HG02870 (cell line): Measurements from ENCODE around the gene SCN4B.

Experiments
- ATAC-seq: cut with Tn5 transposase; IDR thresholded peaks from one replicate; pipeline ENCODE4 v1.9.1; 2021; ENCODE audit warnings: mild to moderate bottlenecking, moderate library complexity; ENCODE audit not compliant: unreplicated experiment

SCN4B gene

DNA sequence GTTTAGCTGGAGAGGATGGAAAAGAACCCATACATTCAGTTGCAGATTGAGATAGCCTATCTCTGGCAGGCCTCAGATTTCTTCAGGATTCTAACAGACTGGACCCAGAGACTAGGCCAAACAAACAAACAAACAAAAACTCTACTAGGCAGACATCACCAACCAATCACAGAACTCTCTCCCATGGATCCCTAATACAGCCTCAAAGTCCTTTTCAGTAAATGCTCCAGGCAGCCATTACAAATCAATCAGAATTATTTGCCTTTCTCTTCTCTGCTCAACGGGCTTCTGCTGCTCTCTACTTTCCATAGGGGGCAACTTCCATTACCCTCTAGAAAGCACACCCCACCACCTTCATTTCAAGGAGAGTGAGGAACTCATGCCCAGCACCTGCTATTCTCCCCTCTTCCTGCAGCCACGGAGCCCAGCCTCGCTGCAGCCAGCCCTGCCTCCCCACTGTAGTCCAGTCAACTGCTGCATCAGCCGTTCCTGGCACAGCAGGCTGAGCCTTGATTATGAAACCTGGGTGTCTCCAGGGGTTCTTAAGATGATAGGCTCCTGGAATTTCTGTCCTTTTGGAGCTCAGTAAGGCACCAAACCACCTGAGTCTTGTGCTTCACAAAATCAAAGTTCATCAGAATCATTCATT is 46.8 kb downstream of the SCN4B start:
- ATAC-seq: no peak

DNA sequence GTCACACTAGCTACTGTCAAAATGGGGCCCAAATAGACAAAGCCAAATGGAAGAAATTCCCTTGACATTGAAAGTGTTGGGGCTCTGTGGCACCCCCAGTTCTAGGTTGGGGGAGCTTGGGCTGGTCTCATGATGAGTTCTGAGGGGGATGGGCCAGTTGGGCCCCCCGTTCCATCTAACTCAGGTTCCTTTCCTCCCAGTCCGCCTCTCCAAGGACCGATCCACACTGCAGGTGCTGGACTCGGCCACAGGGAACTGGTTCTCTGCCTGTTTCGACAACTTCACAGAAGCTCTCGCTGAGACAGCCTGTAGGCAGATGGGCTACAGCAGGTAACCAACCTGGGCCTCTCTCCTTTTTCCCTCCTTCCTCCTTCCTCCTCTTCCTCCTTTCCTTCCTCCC is 48.1 kb downstream of the SCN4B start:
- no peak for ATAC-seq

DNA sequence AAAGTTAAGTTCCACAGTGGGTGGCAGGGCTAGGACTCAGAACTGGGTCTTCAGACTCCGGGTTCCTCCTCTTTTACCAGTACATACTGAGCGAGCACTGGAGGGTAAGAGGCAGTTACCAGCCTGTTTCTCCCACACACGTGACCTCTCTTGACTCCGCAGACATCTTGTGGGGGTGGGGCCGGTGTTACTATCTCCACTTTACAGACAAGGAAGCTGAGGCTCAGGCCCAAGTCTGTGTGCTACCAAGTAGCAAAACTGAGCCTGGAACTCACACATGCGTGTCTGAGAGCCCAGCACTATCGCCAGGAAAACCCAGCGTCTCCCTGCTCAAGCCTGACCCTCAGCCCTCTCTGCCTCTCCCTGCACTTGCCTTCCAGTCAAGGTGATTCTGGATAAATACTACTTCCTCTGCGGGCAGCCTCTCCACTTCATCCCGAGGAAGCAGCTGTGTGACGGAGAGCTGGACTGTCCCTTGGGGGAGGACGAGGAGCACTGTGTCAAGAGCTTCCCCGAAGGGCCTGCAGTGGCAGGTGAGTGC is 49.8 kb downstream of the SCN4B start:
- no peak for ATAC-seq

DNA sequence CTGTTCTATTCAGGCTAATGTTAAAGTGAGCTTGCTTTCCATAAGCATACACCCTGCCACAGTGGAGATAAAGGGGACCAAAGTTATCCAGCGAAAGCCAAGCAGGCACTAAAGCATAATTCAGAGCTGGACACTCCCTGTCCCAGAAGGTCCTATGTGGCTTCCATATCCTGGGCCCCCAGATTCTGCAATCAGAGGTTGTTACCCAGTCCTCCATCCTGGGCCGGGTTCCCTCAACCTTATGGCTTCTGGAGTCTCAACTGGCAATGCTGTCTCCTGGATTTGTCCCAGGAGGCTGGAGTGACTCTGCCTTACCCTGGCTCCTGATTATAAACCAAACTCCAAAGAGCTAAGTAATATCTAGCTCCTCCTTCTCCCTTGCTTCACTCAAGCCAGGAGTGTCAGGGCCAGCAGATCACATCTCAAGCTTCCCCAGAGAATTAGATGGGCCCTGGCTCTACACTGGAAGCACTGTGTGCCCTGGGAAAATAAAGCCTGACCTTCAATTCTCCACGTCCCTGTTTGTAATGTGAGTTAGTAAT is 51.9 kb downstream of the SCN4B start:
- ATAC-seq: no peak

GRCh38 chr11:118099838-118100556 is 52.6 kb downstream of the SCN4B start:
- ATAC-seq: no peak

- no peak for ATAC-seq
Measured at GRCh38 chr11:118098996-118099837, 53.4 kb downstream of the SCN4B start.

- ATAC-seq: no peak
Measured at GRCh38 chr11:118095967-118096367, 56.7 kb downstream of the SCN4B start.

GRCh38 chr11:118095493-118095892 is 57.1 kb downstream of the SCN4B start:
- ATAC-seq: no peak

GRCh38 chr11:118092907-118093571 is 59.6 kb downstream of the SCN4B start:
- no peak for ATAC-seq

DNA sequence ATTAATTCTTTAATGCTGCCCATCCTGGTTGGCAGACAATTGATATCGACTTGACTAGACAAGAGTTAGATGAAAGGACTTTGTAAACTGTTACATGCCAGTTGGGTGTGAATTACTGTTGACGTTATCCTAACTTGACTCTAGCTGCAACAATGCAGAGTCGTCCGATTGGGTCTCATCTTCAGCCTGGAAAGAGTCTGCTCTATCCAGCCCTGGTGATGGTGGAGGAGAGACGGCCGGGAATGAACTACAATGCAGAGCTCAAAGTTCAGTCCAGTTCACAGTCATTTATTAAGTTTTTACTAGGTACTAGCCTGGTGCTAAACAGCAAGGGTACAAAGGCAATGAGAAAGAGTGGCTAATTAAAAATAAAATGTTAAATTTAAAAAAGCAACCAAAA is 60.9 kb downstream of the SCN4B start:
- ATAC-seq: no peak

DNA sequence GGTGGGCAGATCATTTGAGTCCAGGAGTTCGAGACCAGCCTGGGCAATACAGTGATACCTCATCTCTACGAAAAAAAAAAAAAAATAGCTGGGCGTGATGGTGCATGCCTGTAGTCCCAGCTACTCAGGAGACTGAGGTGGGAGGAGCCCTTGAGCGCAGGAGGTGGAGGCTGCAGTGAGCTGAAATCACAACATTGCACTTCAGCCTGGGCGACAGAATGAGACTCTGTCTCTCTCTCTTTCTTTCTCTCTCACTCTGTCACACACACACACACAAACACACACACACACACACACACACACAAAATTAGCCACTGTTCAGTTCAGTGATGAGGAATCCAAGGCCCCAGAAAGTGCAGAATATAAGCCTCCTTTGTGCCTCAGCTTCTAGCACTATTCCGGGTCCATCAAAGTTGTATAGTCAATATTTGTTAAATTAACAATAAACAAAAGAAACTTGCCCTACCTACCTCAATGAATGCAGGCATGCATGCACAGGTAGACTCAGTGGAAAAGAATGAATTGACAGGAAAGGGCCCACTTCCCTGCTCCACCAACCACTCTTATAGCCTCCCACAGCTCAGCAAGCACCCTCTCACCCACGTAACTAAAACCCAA is 62.0 kb downstream of the SCN4B start:
- no peak for ATAC-seq

DNA sequence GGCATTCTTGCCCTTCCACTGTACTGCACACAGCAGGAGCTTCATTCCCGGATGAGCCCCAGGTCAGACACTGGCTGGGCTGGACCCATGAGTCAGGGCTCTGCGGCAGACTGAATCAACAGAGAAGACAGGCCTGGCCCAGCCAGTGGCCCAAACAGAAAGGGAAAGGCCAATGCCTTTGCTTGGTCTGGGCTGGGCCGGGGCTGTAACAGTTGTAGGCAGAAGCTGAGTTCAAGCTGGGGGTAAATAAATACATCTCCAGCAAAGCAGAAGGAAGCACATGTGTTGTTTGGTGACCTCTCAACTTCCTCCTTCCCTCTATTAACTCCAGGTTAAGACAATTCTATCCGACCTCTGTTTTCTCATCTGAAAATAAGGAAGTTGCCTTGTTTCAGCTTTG is 64.1 kb downstream of the SCN4B start:
- no peak for ATAC-seq

- no peak for ATAC-seq
Measured at GRCh38 chr11:118087931-118088330, 64.7 kb downstream of the SCN4B start.

DNA sequence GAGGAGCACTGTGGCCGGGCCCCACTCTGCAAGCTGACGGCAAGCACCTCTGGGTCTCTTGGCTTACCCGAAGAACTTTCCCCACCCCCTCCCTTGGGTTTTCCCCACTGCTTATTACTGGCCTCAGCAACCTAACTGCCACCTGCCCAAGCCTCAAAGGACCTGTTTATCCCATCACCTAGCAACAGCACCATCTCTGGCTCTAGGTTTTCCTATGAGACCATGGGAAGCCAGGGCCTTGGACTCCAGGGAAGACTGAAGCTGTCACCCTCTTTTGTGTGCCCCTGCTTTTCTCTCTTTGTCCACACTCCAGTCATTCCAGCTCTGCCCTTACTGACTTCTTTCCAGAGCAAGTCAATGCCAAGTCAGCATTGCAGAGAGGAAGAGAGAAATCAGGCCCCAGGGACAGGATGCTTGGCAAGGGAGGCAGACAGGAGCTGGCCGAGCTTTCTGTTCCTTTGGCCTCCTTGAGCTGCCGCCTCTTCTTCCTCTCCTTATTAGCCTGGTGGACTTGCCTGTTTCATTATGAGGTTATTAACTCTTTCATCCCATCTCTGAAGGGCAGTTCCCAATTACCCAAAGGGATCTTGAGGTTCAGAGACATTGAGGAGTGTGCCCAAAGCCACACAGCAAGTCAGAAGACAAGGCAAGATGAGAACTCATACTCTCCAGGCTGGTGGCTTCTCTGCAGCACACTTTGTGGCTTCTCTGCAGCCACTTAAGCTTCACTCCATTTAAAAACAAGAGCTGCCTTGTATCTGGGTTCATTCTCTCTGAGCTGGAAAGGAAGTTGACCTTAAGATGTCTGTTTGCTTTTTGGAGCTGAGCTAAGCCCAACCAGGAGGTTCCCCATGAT is 65.5 kb downstream of the SCN4B start, which contains the start of gene SMIM35:
SMIM35 (minus strand) TSS at position 51 of the 856 bp plus-strand sequence. CDS start 206 bp downstream, outside the sequence.
- no peak for ATAC-seq

- ATAC-seq: no peak
Measured at GRCh38 chr11:118084656-118085055, 68.0 kb downstream of the SCN4B start.

GRCh38 chr11:118084247-118084646 is 68.4 kb downstream of the SCN4B start:
- ATAC-seq: no peak
